Islet precursor cell (in vitro differentiated cells): ENCODE measurements around the gene SLCO3A1.
A peak's percentile ranks its signal among the peaks of the same experiment; 100 is the strongest.

Source experiments
- DNase-seq: peaks from one replicate; pipeline ENCODE4 v3.0.0-alpha.2; 2018

Gene SLCO3A1

DNA sequence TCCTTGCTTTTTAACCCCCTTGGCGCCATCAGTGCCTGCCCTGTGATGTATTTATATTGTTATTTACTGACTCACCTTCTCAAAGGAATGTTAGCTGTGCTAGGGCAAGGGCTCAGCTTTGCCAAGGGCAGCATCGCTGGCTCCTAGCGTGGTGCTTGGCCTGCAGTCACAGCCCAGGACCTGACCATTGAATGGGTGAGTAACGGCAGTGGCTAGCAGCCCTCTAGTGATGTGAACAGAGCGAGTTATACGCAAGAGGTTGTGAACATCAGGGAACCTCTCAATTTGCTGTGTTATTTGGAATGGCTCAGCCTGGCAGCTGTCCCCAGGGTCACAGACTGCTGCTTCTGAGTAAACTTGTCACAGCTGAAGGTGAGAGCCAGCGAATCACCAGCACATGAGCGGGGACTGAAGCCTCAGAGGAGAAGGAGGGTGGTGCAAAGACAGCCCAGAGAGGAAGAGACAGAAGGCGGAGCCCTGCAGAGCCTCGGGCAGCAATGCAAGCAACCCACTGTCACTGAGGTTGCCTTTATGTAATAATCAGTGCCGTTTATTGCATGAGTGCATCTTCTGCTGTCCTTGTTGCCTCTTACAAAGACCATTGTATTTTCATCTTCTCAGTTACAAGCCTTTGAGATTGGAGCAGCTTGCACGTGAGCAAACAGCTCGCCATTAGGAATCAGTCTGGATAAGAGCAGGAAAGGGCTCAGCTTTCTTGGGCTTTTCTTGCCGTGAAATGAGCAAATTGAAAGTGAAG is 158.3 kb downstream of the SLCO3A1 start:
- peak; percentile 67 for DNase-seq

DNA sequence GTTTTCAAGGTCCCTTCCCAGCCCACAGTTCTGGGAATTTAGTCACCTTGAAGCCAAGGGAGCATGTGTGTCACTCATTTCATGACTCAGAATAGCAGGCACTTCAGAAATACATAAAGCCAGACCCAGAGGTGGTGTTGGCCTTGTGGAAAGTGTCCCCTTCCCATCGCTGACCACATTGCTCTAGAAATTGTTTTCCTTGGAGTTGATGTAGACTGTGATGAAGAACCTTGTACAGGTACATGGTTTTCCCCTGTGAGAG is 158.8 kb downstream of the SLCO3A1 start:
- no peak for DNase-seq

DNA sequence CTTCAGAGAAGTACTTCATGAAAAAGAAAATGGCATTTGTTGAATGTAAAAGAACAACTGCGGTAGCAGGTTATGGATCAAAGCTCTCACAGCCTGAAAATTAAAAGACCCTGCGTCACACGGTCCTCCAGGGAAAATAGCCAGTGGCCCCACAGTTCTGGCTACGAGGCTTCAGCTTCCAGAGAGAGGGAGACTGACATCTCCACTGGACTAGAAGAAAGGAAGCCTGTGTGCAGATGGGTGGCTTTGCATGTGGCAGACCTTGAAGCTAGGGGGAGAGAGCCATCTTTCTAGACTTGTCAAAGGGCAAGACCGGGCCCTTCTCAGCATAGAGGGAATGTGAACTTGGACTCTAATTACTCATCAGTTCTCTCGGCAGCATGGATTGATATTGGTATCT is 159.4 kb downstream of the SLCO3A1 start:
- DNase-seq, result no peak

DNA sequence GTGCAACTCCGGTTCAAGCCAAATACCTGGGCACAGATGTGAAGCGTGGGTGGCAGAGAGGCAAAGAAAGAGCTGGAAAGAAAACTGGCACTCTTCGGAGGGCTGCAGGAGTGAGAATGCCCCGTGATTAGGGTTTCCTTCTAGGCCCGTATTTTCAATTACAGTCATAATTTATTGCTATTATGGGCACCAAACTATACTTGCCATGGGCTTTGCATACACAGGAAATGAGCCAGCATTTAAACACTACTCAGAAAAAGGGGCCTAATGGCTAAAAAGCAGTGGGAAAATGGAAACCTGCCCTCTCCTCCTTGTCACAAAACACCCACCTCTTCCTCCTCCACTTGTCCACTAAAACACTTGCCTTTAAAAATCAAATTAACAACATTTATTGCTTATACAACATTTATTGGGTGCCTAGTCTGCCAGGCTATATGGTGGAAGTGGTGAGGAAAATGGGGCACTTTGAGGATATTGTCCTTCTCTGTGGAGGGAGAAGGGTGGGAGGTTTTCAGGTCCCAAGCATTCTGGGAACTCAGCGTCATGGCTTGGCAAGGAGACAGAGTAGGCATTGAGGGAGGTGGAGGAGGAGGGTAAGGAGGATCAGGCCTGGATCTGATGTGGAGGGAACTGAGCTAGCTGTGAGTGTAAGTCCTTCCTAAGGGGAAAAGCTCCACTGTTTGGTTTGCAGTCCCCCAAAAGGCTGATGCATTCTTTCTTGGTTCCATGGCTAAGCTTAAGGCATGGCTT is 160.9 kb downstream of the SLCO3A1 start:
- DNase-seq, result no peak

DNA sequence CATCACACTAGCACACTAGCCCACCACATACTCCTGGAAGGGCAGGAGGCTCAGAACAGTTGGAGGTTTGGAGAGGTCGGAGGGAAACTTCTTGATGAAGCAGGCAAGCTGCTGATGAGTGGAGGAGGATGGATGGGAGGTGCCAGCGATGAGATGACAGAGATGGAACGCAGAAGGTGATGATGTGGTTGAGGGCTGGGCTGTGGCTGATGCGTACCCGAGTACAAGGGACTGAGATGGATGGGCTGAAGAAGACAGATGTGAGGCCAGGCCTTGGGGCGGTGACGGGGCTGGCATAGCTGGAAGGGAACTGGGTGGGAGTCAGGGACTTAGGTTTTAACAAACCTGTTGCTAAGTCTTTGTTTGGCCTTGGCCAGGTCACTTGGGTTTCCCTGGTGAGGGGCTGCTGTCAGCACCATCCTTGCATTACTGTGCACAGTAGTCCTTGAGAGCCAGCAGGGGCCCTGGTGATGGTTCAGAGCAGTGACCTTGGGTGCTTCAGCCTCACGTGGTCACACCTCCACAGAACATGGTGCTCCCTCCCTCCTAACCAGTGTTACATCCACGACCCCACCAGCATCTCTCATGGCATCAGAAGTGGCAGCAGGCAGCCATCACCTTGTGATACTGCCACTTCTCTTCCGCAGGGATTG is 164.5 kb downstream of the SLCO3A1 start:
- no peak for DNase-seq

DNA sequence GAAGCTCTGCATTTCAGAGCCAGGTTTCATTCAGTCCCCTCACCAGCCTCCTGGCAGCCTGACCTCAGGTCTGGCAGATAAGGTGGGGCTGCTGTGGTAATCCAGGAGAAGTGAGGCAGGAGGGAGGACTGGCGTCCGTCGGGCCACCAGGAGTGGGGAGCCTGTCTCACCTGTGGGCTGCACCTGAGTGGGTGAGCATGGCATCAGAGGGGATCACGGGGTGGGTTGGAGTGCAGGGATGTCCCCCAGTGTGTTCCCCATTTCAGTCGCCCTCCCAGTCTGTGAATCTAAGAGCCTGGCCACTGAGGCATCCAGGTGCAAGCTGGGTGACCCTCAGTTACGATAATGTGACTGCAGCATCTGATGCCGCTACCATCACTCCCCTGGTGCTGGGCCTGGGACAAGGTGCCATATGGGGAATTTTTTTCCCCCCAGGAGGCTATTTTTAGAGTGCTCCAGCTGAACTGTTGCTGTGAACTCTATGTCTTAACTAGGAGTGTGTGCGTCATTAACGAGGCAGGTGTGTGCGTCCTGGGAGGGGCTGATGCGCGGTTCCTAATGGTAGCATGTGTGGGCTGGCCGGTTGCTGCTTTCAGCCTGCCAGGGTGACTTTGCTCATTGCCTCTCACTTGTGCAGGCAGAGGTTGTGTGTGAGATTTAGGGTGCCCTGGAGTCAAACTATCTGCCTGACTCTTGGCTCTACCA is 165.2 kb downstream of the SLCO3A1 start:
- no peak for DNase-seq

DNA sequence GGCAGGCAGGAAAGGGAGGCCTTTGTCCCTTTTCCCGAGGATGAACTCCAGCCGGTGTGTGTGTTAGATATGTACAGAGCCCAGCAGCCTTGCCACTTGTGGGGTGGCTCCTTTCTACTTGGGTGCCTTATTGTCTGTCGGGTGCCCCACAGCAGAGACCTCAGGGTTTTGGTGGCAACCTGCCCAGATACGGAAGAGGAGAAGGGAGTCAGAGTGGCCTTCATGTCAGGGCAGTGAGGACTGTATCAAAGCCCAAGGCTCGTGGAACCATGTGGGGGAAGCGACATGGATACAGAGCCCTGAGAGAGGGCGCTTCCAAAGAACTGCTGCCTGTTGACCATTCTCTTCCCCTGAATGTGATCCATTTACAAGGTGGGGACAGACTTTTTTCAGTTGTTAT is 166.2 kb downstream of the SLCO3A1 start:
- no peak for DNase-seq

DNA sequence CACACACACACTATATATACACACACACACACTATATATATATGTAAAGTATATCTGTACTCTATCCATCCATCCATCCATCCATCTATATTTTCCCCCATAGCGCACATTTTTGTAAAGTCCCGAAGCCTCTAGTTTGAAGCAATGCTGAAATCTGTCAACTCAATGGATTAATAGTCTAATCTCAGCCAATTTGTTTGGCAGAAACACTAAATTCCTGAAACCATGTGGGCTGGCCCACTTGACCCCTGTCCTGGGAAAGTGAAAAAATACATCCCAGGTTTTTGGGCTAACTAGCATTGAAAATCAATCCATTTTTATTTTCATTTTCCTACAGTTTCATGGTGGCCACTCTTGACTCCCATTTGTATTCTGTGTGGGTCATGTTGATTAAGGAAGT is 166.7 kb downstream of the SLCO3A1 start:
- no peak for DNase-seq

DNA sequence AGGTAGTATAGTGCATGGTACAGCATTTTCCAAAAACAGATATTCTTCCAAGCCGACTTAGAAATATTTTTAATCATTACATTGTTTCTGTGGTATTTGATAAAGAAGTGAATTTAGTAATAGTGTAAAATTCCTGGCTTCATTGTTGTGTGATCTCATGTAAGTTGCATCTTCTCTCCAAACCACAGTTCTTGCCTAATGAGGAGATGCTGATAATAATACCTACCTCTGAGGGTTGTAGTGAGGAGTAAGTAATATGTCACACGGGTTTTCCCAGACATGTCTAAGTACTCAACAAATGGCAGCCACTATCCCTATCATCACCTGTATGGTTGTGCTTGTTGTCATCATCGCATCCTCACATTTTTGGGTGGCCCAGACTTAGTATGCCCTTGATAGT is 167.3 kb downstream of the SLCO3A1 start:
- no peak for DNase-seq

DNA sequence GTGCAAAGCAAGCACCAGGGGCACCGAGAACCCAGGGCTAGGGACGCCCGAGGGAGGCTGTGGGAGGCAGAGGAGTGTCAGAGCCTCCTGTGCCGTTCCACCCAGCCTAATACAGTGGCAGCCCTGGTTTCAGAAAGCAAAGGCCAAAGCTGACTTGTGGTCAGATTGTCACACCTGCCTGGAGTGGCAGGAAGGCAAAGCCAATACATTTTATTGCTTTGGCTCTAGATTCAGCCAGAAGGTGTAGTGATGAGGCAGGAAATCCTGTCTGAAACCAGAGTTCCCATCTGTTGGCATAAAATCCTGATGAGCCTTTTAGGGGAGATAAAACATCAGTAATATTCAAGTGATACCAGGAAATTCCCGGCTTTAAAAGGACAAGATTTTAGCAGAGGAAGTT is 168.3 kb downstream of the SLCO3A1 start:
- DNase-seq, result no peak

DNA sequence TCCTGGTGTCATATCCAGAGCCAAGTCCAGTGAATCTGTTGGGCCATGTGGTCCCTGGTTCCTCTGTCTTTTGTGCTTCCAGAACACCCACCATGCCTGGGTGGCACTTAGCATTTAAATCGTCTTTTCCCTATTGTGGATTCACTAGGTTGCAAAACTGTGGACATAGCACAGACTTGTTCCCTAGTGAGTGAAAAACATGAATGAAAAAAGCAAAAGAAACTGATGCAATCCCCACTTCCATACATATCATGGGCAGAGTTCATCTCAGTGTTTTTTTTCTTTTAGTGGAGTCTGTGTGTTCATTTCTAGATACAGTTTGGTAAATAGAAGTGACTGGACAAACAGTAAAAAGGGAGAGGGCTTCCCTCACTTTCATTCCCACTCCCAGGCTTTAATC is 170.5 kb downstream of the SLCO3A1 start:
- no peak for DNase-seq

DNA sequence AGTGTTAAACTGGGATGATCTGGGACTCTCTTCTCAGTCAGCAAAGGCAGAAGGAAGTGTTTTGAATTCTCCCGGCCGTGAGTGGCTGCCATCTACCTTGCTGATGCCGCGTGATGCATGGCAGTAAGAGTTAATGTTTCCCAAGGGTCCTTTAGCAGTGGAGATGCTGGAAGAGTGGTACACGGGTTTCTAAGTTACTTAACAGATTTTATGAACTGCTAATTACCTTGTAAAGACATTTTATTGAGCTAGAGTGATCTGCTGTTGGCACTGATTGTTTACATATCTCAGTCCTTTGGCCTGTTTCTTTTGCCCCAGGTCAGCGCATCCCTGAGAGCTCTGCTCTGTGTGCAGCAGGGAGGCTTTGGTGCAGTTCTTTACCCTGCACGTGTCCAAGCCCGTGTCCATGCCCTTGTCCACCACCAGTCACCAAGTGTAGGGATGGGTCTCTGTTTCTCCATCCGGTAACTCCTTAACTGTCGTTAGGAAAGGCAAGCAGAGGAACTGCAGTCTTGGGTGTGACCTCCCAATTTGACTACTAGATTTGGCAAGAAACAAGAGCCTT is 172.3 kb downstream of the SLCO3A1 start:
- DNase-seq, result no peak

DNA sequence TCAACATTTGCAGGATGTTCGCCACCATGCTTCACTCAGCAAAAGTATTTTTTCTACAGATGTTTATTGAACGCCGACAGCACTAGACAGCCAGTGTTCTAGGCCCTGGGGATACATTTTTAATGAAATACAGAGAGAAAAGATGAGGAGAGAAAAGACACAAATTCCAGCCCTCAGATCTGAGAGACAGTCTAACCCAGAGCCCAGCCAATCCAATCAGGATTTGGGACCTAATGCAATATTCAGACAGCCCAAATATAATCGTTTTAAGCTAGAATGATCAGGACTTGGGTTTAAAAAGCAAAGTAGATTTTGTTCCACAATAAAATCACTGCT is 174.8 kb downstream of the SLCO3A1 start:
- no peak for DNase-seq

DNA sequence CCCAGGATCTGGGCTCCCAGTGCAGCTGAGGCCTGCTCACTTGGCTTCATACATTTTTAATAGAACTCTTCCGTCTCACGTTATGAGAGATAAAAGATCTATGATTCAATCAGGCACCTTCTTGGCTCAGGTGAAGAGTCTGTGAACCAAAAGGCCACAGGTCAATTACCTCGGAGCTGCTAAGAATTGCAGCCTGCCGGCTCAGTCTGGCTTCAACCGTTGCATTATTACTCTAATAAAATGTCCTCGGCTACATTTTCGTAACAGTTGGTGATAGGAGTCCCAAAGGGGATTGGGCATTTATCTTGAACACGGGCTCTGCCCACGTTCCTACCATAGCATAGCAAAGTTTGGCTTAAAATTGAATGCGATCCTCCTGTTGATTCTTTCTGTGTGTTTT is 176.3 kb downstream of the SLCO3A1 start:
- DNase-seq, result no peak

DNA sequence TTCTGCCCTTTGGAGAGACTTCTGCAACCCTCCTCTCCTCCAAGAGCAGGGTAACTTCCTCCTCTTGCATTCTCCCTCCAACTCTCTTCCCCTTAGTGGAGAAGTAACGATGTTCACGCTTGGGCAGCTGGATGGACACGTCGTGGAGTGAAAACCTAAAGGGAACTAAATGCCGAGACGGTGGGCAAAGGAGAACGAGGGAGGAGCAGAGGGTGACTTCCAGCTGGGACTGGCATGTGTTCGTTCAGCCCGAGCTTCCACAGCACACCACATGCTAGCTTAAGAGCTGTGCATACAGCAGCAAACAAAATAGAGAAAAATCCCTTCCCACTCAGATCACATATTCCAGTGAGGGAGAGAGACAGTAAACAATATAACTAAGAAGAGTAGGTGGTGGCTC is 179.8 kb downstream of the SLCO3A1 start:
- DNase-seq, result no peak

DNA sequence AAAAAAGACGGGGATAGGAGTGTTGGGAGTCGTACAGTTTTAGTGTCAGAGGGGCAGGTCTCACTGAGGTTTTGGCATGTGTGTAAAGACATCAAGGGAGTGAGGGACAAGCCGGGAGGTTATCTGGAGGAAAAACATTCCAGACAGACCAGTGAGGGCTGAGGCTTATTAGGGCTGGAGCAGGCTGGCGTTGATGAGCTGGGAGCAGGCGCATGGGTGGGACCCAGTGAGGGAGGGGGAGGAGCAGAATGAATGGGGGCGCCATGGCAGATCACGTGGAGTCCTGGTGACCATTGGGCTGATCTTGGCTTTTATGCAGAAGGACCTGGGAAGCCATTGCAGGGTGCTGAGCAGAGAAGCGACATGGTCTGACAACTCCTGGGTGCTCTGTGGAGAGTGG is 180.2 kb downstream of the SLCO3A1 start:
- DNase-seq, result no peak

DNA sequence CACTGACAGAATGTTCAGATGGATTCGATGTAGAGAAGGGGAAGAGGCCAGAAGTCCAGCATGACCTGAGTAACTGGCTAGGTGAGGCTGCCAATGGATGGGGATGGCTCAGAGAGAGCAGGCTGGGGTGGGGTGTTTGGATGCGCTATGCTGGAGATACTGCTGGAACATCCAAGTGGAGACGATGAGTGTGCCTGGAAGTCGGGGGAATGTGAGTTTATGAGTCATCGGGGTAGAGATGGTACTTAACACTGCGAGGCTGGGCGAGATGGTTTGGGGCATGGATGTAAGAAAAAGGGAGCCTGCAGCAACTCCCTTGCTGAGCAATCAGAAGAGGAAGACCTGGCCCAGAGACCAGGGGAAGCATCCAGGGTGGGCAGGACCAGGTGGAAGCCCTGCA is 180.7 kb downstream of the SLCO3A1 start:
- no peak for DNase-seq

DNA sequence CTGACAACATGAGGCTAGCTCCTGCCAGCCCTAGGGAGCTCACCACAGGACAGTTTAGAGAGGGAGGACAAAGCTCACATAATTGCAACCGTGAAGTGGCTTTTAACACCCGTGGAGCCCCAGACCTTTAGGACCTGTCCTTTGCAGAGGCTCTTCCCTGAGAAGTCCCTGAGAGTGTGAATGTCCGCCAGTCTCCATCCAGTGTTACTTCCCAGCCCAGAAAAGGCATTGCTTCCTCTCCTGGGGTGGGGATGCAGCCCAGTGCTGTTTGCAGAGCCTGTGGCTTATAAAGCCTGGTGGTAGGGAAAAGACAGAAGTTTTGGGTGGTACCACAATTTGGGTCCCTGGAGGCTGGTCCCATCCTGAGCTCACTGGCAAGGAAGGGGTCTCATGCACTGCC is 182.0 kb downstream of the SLCO3A1 start:
- no peak for DNase-seq

DNA sequence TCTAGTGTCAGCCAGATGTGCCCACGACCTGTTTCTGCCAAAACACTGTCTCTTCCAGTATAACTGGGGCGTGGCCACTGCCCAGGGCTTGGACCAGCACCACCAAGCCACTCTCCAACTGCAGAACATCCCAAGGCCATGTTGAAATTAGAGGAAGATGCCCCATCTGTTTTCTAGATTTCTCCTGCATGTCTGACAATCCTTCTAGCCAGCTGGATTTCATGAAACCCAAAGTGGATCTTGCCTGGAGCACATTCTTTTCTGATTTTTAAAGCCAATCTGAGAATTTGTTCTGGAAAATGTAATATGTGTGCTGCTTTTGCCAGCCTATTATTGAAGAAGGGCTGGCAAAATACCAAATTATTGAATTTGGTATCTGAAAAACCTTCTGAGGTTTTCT is 182.5 kb downstream of the SLCO3A1 start:
- no peak for DNase-seq

DNA sequence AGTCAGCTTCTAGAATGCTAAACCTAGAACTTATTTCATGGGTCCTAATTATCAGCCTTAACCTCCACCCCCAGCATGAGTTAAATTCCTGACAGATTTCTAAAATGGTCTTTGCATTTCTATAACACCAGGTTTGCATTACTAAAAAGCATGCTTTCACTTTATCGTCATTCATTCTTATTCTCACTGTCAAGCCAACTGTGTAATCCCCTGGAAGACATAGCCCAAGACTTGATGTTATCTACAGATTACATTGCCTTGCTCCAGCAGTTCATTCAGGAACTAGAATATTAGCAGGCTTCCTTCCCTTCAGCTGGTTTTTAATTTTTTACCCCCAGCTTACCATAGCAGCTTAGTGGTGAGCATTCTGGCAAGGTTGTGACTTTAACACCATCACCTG is 184.0 kb downstream of the SLCO3A1 start:
- no peak for DNase-seq

DNA sequence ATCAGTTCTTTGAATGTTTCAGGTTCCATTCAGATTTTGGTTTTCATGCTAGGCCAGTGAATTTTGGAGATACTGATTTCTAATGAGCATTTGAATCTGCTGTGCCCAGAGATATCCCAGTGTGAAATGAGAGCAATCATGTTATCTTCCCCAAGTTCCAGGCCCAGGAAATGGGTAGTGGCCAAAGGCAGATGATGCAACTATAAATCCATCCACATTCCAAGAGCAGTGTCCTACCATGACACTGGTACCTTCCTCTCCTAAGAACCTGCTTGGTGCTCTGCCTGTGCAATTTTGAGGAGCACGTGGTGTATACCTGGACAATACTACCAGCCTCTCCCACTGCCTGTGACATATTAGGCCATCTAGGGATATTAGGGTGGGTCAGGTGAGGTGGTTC is 186.8 kb downstream of the SLCO3A1 start:
- DNase-seq, result no peak

DNA sequence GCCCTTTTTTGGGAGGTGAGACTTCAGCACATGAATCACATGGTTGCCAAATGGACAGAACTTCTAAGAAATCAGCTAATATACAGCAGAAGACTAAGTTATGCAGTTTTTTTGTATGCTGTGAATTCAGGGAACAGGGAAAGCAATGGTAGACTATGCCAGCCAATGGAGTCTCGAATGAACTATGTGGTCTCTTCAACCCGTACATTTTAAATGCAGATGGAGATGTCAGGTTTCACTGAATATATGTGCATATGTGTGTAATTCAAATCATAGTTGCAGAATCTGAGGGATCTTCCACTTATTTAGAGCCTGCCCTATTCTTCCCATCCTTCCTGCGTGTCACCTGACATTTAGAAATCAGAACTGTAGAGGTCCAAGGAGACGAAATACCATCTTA is 187.9 kb downstream of the SLCO3A1 start:
- no peak for DNase-seq

DNA sequence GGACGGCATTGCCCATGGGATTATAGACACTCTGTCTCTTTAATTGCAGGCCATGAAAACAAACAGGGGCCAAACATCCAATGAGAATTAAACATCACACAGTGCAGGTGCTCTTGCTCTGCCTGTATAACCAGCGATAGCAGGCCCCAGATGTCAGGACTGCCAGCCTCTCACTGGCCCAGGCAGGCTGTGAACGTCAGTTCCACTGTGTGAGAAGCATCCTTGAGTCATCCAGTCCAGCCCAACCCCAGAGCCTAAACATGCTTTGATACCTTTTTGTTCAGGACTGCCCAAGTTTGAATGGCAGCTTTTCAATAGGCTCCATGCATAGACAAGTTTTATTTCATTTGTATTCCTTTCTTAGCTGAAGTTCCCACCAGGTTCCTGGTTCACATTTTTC is 189.8 kb downstream of the SLCO3A1 start:
- no peak for DNase-seq
